ENCODE data around the gene ZNF554.
"Not testable (repeated sequence)": the region's sequence is repeated elsewhere in the genome, so short reads cannot be mapped to it uniquely, and the experiment has no call there.

ZNF554 gene

GRCh38 chr19:2790557-2791271 is 29.0 kb upstream of the ZNF554 start:
- no peak for DNase-seq (ENCODE audit: low read depth)

GRCh38 chr19:2791440-2791839 is 28.2 kb upstream of the ZNF554 start:
- DNase-seq (ENCODE audit: low read depth): no peak

- no peak for DNase-seq (ENCODE audit: low read depth)
Measured at GRCh38 chr19:2791876-2792275, 27.8 kb upstream of the ZNF554 start.

- not testable (repeated sequence) for DNase-seq (ENCODE audit: low read depth)
Measured at GRCh38 chr19:2792666-2793065, 27.0 kb upstream of the ZNF554 start.

- DNase-seq (ENCODE audit: low read depth): no peak
Measured at GRCh38 chr19:2793126-2793525, 26.5 kb upstream of the ZNF554 start.

- no peak for DNase-seq (ENCODE audit: low read depth)
Measured at GRCh38 chr19:2793577-2793976, 26.1 kb upstream of the ZNF554 start.

- DNase-seq (ENCODE audit: low read depth): no peak
Measured at GRCh38 chr19:2795827-2796658, 23.6 kb upstream of the ZNF554 start.

- DNase-seq (ENCODE audit: low read depth): no peak
Measured at GRCh38 chr19:2796659-2797266, 22.9 kb upstream of the ZNF554 start.

- DNase-seq (ENCODE audit: low read depth): no peak
Measured at GRCh38 chr19:2797280-2797679, 22.4 kb upstream of the ZNF554 start.

- no peak for DNase-seq (ENCODE audit: low read depth)
Measured at GRCh38 chr19:2798158-2798685, 21.4 kb upstream of the ZNF554 start.

- DNase-seq (ENCODE audit: low read depth): no peak
Measured at GRCh38 chr19:2798733-2799132, 20.9 kb upstream of the ZNF554 start.

- no peak for DNase-seq (ENCODE audit: low read depth)
Measured at GRCh38 chr19:2799273-2800020, 20.2 kb upstream of the ZNF554 start.

GRCh38 chr19:2800506-2800905 is 19.2 kb upstream of the ZNF554 start:
- no peak for DNase-seq (ENCODE audit: low read depth)

GRCh38 chr19:2802826-2803225 is 16.8 kb upstream of the ZNF554 start:
- DNase-seq (ENCODE audit: low read depth): no peak

- DNase-seq (ENCODE audit: low read depth): no peak
Measured at GRCh38 chr19:2803486-2804155, 16.0 kb upstream of the ZNF554 start.

- DNase-seq (ENCODE audit: low read depth): no peak
Measured at GRCh38 chr19:2804156-2805004, 15.3 kb upstream of the ZNF554 start.

GRCh38 chr19:2805261-2805900 is 14.3 kb upstream of the ZNF554 start:
- DNase-seq (ENCODE audit: low read depth): no peak

GRCh38 chr19:2805991-2806649 is 13.5 kb upstream of the ZNF554 start:
- DNase-seq (ENCODE audit: low read depth): no peak

- DNase-seq (ENCODE audit: low read depth): no peak
Measured at GRCh38 chr19:2806736-2807378, 12.8 kb upstream of the ZNF554 start.

Data from activated gamma-delta T cell treated with anti-CD3 and anti-CD28 coated beads, Interleukin-2, amount 50 U/mL, for 16 hours (primary cell).